ENCODE measurements around the gene TTLL3.
A peak's percentile ranks its signal among the peaks of the same experiment; 100 is the strongest.

- TF ChIP-seq, protein P1, sequence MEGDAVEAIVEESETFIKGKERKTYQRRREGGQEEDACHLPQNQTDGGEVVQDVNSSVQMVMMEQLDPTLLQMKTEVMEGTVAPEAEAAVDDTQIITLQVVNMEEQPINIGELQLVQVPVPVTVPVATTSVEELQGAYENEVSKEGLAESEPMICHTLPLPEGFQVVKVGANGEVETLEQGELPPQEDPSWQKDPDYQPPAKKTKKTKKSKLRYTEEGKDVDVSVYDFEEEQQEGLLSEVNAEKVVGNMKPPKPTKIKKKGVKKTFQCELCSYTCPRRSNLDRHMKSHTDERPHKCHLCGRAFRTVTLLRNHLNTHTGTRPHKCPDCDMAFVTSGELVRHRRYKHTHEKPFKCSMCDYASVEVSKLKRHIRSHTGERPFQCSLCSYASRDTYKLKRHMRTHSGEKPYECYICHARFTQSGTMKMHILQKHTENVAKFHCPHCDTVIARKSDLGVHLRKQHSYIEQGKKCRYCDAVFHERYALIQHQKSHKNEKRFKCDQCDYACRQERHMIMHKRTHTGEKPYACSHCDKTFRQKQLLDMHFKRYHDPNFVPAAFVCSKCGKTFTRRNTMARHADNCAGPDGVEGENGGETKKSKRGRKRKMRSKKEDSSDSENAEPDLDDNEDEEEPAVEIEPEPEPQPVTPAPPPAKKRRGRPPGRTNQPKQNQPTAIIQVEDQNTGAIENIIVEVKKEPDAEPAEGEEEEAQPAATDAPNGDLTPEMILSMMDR (IDR thresholded peaks at IDR 0.05), result no peak
- TF ChIP-seq POLR2A (IDR thresholded peaks at IDR 0.05), result peak in 1 of 2 donors; percentile 81
Measured at GRCh38 chr3:9787714-9788113, 22.3 kb upstream of the TTLL3 start.
